ENCODE results near the gene SDC3.

The SDC3 gene

GRCh38 chr1:30888391-30888790 is 20.2 kb downstream of the SDC3 start:
- peak overlapping the region; percentile 67 to 79 for H3K9ac ChIP-seq (ENCODE audit: low read length in 2 of 2)
- H3K36me3 ChIP-seq (ENCODE audit: control insufficient read depth in 2 of 2, insufficient read depth in 2 of 2, low read length in 2 of 2): peaks cover 0 to 2% of the 10 kb centered on the region in 2 donors
- H3K4me1 ChIP-seq (ENCODE audit: control insufficient read depth, insufficient read depth, low read length): peaks cover 85% of the 10 kb centered on the region
- peak overlapping the region; percentile 15 to 58 for H3K4me3 ChIP-seq (ENCODE audit: low read length in 2 of 2)
- H3K27ac ChIP-seq (ENCODE audit: low read length): peak overlapping the region; percentile 97
- H3K27me3 ChIP-seq (ENCODE audit: control insufficient read depth in 1 of 2, insufficient read depth in 2 of 2, low read length in 2 of 2): no peaks in the 10 kb centered on the region
- H3K9me3 ChIP-seq (ENCODE audit: control insufficient read depth in 2 of 2, low read length in 2 of 2): no peaks in the 10 kb centered on the region

GRCh38 chr1:30887485-30888315 is 20.9 kb downstream of the SDC3 start:
- peak overlapping the region; percentile 97 for H3K27ac ChIP-seq (ENCODE audit: low read length)
- peak overlapping the region; percentile 15 to 44 for H3K4me3 ChIP-seq (ENCODE audit: low read length in 2 of 2)
- H3K36me3 ChIP-seq (ENCODE audit: control insufficient read depth in 2 of 2, insufficient read depth in 2 of 2, low read length in 2 of 2): peaks cover 0 to 2% of the 10 kb centered on the region in 2 donors
- H3K9me3 ChIP-seq (ENCODE audit: control insufficient read depth in 2 of 2, low read length in 2 of 2): no peaks in the 10 kb centered on the region
- peaks cover 86% of the 10 kb centered on the region for H3K4me1 ChIP-seq (ENCODE audit: control insufficient read depth, insufficient read depth, low read length)
- no peaks in the 10 kb centered on the region for H3K27me3 ChIP-seq (ENCODE audit: control insufficient read depth in 1 of 2, insufficient read depth in 2 of 2, low read length in 2 of 2)
- peak overlapping the region; percentile 67 to 79 for H3K9ac ChIP-seq (ENCODE audit: low read length in 2 of 2)

GRCh38 chr1:30886710-30887428 is 21.7 kb downstream of the SDC3 start:
- Histone ChIP-seq H3K9me3 (ENCODE audit: control insufficient read depth in 2 of 2, low read length in 2 of 2) (no peaks in the 10 kb centered on the region), H3K9ac (ENCODE audit: low read length in 2 of 2) (peak overlapping the region; percentile 55 to 67), H3K4me3 (ENCODE audit: low read length in 2 of 2) (peak overlapping the region in 1 of 2 donors; percentile 44), H3K36me3 (ENCODE audit: control insufficient read depth in 2 of 2, insufficient read depth in 2 of 2, low read length in 2 of 2) (peaks cover 0 to 2% of the 10 kb centered on the region in 2 donors), H3K27ac (ENCODE audit: low read length) (peak overlapping the region; percentile 97), H3K27me3 (ENCODE audit: control insufficient read depth in 1 of 2, insufficient read depth in 2 of 2, low read length in 2 of 2) (no peaks in the 10 kb centered on the region), H3K4me1 (ENCODE audit: control insufficient read depth, insufficient read depth, low read length) (peaks cover 86% of the 10 kb centered on the region)

- Histone ChIP-seq H3K27me3 (ENCODE audit: control insufficient read depth in 1 of 2, insufficient read depth in 2 of 2, low read length in 2 of 2) (no peaks in the 10 kb centered on the region), H3K4me3 (ENCODE audit: low read length in 2 of 2) (no peak overlapping the region), H3K9me3 (ENCODE audit: control insufficient read depth in 2 of 2, low read length in 2 of 2) (no peaks in the 10 kb centered on the region), H3K4me1 (ENCODE audit: control insufficient read depth, insufficient read depth, low read length) (peaks cover 88% of the 10 kb centered on the region), H3K9ac (ENCODE audit: low read length in 2 of 2) (peak overlapping the region; percentile 21 to 67), H3K27ac (ENCODE audit: low read length) (peak overlapping the region; percentile 97), H3K36me3 (ENCODE audit: control insufficient read depth in 2 of 2, insufficient read depth in 2 of 2, low read length in 2 of 2) (peaks cover 0 to 2% of the 10 kb centered on the region in 2 donors)
Measured at GRCh38 chr1:30885570-30886522, 22.7 kb downstream of the SDC3 start.

- H3K27me3 ChIP-seq (ENCODE audit: control insufficient read depth in 1 of 2, insufficient read depth in 2 of 2, low read length in 2 of 2): no peaks in the 10 kb centered on the region
- peak overlapping the region; percentile 97 for H3K27ac ChIP-seq (ENCODE audit: low read length)
- H3K4me3 ChIP-seq (ENCODE audit: low read length in 2 of 2): no peak overlapping the region
- no peaks in the 10 kb centered on the region for H3K9me3 ChIP-seq (ENCODE audit: control insufficient read depth in 2 of 2, low read length in 2 of 2)
- H3K36me3 ChIP-seq (ENCODE audit: control insufficient read depth in 2 of 2, insufficient read depth in 2 of 2, low read length in 2 of 2): peaks cover 0 to 2% of the 10 kb centered on the region in 2 donors
- H3K4me1 ChIP-seq (ENCODE audit: control insufficient read depth, insufficient read depth, low read length): peaks cover 89% of the 10 kb centered on the region
- peak overlapping the region in 1 of 2 donors; percentile 4 for H3K9ac ChIP-seq (ENCODE audit: low read length in 2 of 2)
Measured at GRCh38 chr1:30884723-30885122, 23.8 kb downstream of the SDC3 start.

- peak overlapping the region; percentile 9 to 42 for H3K9ac ChIP-seq (ENCODE audit: low read length in 2 of 2)
- peaks cover 91% of the 10 kb centered on the region for H3K4me1 ChIP-seq (ENCODE audit: control insufficient read depth, insufficient read depth, low read length)
- peaks cover 0 to 2% of the 10 kb centered on the region in 2 donors for H3K36me3 ChIP-seq (ENCODE audit: control insufficient read depth in 2 of 2, insufficient read depth in 2 of 2, low read length in 2 of 2)
- H3K4me3 ChIP-seq (ENCODE audit: low read length in 2 of 2): no peak overlapping the region
- H3K27ac ChIP-seq (ENCODE audit: low read length): peak overlapping the region; percentile 41
- H3K27me3 ChIP-seq (ENCODE audit: control insufficient read depth in 1 of 2, insufficient read depth in 2 of 2, low read length in 2 of 2): no peaks in the 10 kb centered on the region
- no peaks in the 10 kb centered on the region for H3K9me3 ChIP-seq (ENCODE audit: control insufficient read depth in 2 of 2, low read length in 2 of 2)
Measured at GRCh38 chr1:30883389-30884172, 25.0 kb downstream of the SDC3 start.

- H3K4me1 ChIP-seq (ENCODE audit: control insufficient read depth, insufficient read depth, low read length): peaks cover 91% of the 10 kb centered on the region
- peaks cover 0 to 2% of the 10 kb centered on the region in 2 donors for H3K36me3 ChIP-seq (ENCODE audit: control insufficient read depth in 2 of 2, insufficient read depth in 2 of 2, low read length in 2 of 2)
- peak overlapping the region; percentile 18 for H3K27ac ChIP-seq (ENCODE audit: low read length)
Measured at GRCh38 chr1:30882678-30883388, 25.7 kb downstream of the SDC3 start.

GRCh38 chr1:30881319-30882181 is 27.0 kb downstream of the SDC3 start:
- Histone ChIP-seq H3K27me3 (ENCODE audit: control insufficient read depth in 1 of 2, insufficient read depth in 2 of 2, low read length in 2 of 2) (no peaks in the 10 kb centered on the region), H3K36me3 (ENCODE audit: control insufficient read depth in 2 of 2, insufficient read depth in 2 of 2, low read length in 2 of 2) (peaks cover 0 to 2% of the 10 kb centered on the region in 2 donors), H3K4me3 (ENCODE audit: low read length in 2 of 2) (no peak overlapping the region), H3K9ac (ENCODE audit: low read length in 2 of 2) (no peak overlapping the region), H3K4me1 (ENCODE audit: control insufficient read depth, insufficient read depth, low read length) (peaks cover 91% of the 10 kb centered on the region), H3K9me3 (ENCODE audit: control insufficient read depth in 2 of 2, low read length in 2 of 2) (no peaks in the 10 kb centered on the region), H3K27ac (ENCODE audit: low read length) (no peak overlapping the region)

More at GRCh38 chr1:30882678-30883388, 25.7 kb downstream of the SDC3 start:
- Histone ChIP-seq H3K9ac (ENCODE audit: low read length in 2 of 2) (peak overlapping the region in 1 of 2 donors; percentile 47), H3K9me3 (ENCODE audit: control insufficient read depth in 2 of 2, low read length in 2 of 2) (no peaks in the 10 kb centered on the region), H3K4me3 (ENCODE audit: low read length in 2 of 2) (no peak overlapping the region), H3K27me3 (ENCODE audit: control insufficient read depth in 1 of 2, insufficient read depth in 2 of 2, low read length in 2 of 2) (no peaks in the 10 kb centered on the region)

All from stomach smooth muscle (tissue), 2 donors.